Nasal cavity respiratory epithelium epithelial cell of viscerocranial mucosa (primary cell): ENCODE results near the gene RP9. TPM values are rescaled to one million over a fixed set of nuclear protein-coding genes. Genes with fewer than 3 reads are reported as not detected.

ENCODE experiments used
- total RNA-seq: library from RNA; depleted of rRNA; stranded (reverse); fragments of >200 nt; gene quantifications from 2 replicates; pipeline ENCODE4 v1.2.3, GENCODE V29; 2014

The RP9 gene
- 12.2 and 14.7 TPM in 2 replicates for total RNA-seq

GRCh38 chr7:33109005-33109757 is at the start of gene RP9:
Gene RP9, minus strand, starts transcription at chr7:33109404. Its CDS starts 32 bp downstream, at chr7:33109372.

GRCh38 chr7:33128990-33129805 is 20.0 kb upstream of the RP9 start, which contains the start of gene BBS9:
Gene BBS9, plus strand, starts transcription at chr7:33129564. Its CDS starts 16,689 bp downstream, at chr7:33146253.

GRCh38 chr7:33062023-33062781 is 47.0 kb downstream of the RP9 start, which contains the start of gene NT5C3A:
Gene NT5C3A, minus strand, starts transcription at chr7:33062776. Its CDS starts 71 bp downstream, at chr7:33062705.

Other genes starting within 250 kb of the RP9 start
- gene KBTBD2, start 217.6 kb downstream of the RP9 start, total RNA-seq: 48.3 and 55.0 TPM in 2 replicates
- 315 and 403 TPM in 2 replicates for gene FKBP9, start 152.0 kb downstream of the RP9 start, total RNA-seq
- gene NT5C3A, start 46.6 kb downstream of the RP9 start, total RNA-seq: 28.6 and 36.6 TPM in 2 replicates
- 3.8 and 14.7 TPM in 2 replicates for gene BBS9, start 20.2 kb upstream of the RP9 start, total RNA-seq